Stomach (tissue), 9 donors: Measurements from ENCODE around the gene FLRT1. TPM values are rescaled to one million over a fixed set of nuclear protein-coding genes. Genes with fewer than 3 reads are reported as not detected.
"Not testable (repeated sequence)": the region's sequence is repeated elsewhere in the genome, so short reads cannot be mapped to it uniquely, and the experiment has no call there.

Experiments used
- DNase-seq, 2 donors: peaks; one replicate each; pipeline versions ENCODE4 v3.0.0 to v3.0.0-alpha.2; 2013 to 2019
- H3K27ac ChIP-seq, 5 donors: fragments of 200-600 bp in 4 of 5; sonication (generic) in 4 of 5; one replicate each; pipeline ENCODE4 v1.5.1; 2013 to 2019; ENCODE audit warnings: mild to moderate bottlenecking in 1 of 5, moderate library complexity in 1 of 5
- H3K27me3 ChIP-seq, 3 donors: fragments of 200-600 bp; sonication (generic); one replicate each; pipeline ENCODE4 v1.5.1; 2017 to 2019; ENCODE audit warnings: mixed run types in 1 of 3
- H3K36me3 ChIP-seq, 4 donors: fragments of 200-600 bp; sonication (generic); 1 replicate in 3 of 4; 2 replicates in 1 of 4; pipeline ENCODE4 v1.5.1; 2016 to 2019
- H3K4me1 ChIP-seq, 4 donors: fragments of 200-600 bp; sonication (generic); one replicate each; pipeline ENCODE4 v1.5.1; 2016 to 2019
- H3K4me3 ChIP-seq, 4 donors: fragments of 200-600 bp; sonication (generic) in 3 of 4; one replicate each; pipeline ENCODE4 v1.5.1; 2016 to 2019; ENCODE audit warnings: mild to moderate bottlenecking in 1 of 4
- H3K9me3 ChIP-seq, 4 donors: fragments of 200-600 bp; sonication (generic); one replicate each; pipeline ENCODE4 v1.5.1; 2016 to 2019
- EP300 ChIP-seq: sonication (generic); formaldehyde crosslinking; IDR thresholded peaks from one replicate; pipeline ENCODE4 v1.6.1; 2017; ENCODE audit warnings: antibody characterized with exemption
- POLR2A ChIP-seq, 4 donors: fragments of 450-650 bp; IDR thresholded peaks; one replicate each; pipeline ENCODE4 v1.6.1; 2016; ENCODE audit warnings: antibody characterized with exemption in 4 of 4, control low read depth in 2 of 4, mild to moderate bottlenecking in 1 of 4, moderate library complexity in 1 of 4
- POLR2AphosphoS5 ChIP-seq, 3 donors: sonication (generic); formaldehyde crosslinking; IDR thresholded peaks; one replicate each; pipeline ENCODE4 v1.6.1; 2016; ENCODE audit warnings: antibody characterized with exemption in 3 of 3
- WGBS, 5 donors: extraction: QIAGEN DNeasy Blood & Tissue Kit in 3 of 5; methylation state at CpG; one replicate each; pipeline versions ENCODE4 v1.1.5 to v1.1.7; 2013 to 2018; 5-methylcytosine and 5-hydroxymethylcytosine counted together
- intact Hi-C: fragments of 100-400 bp; cut with DNase I; formaldehyde crosslinking; loops from one replicate; pipeline ENCODE4 v1.15.1; 2023; ENCODE audit warnings: low total_unique reads
- polyA plus RNA-seq, 3 donors: library from polyadenylated mRNA; stranded (reverse); fragments of 200-250 nt; gene quantifications; one replicate each; pipeline ENCODE4 v1.2.3, GENCODE V29; 2013
- total RNA-seq, 5 donors: library from RNA; depleted of rRNA; stranded (reverse); fragments of >200 nt; gene quantifications; one replicate each; pipeline versions ENCODE4 v1.1.0 to v1.2.3, GENCODE V29; 2014 to 2016
- TF ChIP-seq, protein P1 (sequence below), 7 experiments: fragments of 450-650 bp in 4 of 7; fragments of 200-600 bp in 3 of 7; sonication (generic) in 3 of 7; IDR thresholded peaks; one replicate each; pipeline ENCODE4 v1.5.1; 2016 to 2019; ENCODE audit warnings: antibody characterized with exemption in 7 of 7, control low read depth in 2 of 7, mild to moderate bottlenecking in 1 of 7
- donor health status: healthy with polysubstance abuse.
- donor health status: Bipolar disorder and iron deficiency.
- donor health status: healthy.

Gene FLRT1
- total and polyA plus RNA-seq, 8 donors, result 0.12 to 1.3 (median 0.51) TPM; not detected in 4

DNA sequence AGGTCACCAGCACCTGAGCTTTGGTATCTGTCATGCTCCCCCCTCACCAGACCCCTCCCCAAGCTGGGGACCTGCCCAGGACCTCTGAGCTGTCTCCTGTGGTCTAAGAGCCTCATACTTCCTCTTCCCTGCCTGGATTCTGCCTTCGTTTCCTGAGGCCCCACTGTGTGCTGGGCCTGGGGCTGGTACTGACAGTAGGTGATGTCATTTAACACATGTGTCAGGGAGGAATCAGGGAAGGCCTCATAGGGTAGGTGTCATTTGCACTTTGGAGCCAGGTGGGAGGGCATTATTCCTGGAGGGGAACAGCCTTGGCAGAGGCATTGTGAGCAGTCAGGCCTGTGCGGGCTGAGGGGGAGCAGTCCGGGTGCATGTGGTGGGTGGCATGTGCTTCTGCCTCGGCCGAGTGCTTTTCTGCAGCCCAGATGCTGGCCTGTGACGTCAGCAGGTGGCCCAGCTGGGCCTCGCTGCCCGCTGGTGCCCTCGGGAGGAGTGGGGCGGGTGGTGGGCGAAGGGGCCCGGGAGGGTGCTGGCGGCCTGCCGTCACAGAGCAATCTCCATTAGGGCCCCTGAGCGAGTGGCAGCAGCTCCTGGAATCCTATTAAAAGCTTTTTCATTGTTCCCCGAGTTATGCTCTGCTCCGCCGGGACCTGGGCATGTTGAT is 9.1 kb downstream of the FLRT1 start:
- Histone ChIP-seq H3K4me3 (no peak overlapping the region), H3K9me3 (no peaks in the 10 kb centered on the region), H3K36me3 (no peaks in the 10 kb centered on the region), H3K27me3 (peaks cover 0 to 9% (median 0%) of the 10 kb centered on the region in 3 donors), H3K27ac (peak overlapping the region in 1 of 5 donors; percentile 56), H3K4me1 (peaks cover 0 to 9% (median 0%) of the 10 kb centered on the region in 4 donors)
- intact Hi-C loops, result no loop called here
- DNase-seq, result peak in 1 of 2 donors; percentile 85
- 62 to 77% (median 67%) methylated on average over 12 to 18 of the region's 18 CpGs for WGBS, 5 donors
- no peak for TF ChIP-seq POLR2AphosphoS5 (IDR thresholded peaks at IDR 0.05)
- TF ChIP-seq EP300, result no peak
- TF ChIP-seq, protein P1, sequence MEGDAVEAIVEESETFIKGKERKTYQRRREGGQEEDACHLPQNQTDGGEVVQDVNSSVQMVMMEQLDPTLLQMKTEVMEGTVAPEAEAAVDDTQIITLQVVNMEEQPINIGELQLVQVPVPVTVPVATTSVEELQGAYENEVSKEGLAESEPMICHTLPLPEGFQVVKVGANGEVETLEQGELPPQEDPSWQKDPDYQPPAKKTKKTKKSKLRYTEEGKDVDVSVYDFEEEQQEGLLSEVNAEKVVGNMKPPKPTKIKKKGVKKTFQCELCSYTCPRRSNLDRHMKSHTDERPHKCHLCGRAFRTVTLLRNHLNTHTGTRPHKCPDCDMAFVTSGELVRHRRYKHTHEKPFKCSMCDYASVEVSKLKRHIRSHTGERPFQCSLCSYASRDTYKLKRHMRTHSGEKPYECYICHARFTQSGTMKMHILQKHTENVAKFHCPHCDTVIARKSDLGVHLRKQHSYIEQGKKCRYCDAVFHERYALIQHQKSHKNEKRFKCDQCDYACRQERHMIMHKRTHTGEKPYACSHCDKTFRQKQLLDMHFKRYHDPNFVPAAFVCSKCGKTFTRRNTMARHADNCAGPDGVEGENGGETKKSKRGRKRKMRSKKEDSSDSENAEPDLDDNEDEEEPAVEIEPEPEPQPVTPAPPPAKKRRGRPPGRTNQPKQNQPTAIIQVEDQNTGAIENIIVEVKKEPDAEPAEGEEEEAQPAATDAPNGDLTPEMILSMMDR (IDR thresholded peaks at IDR 0.05), result no peak
- TF ChIP-seq POLR2A (IDR thresholded peaks at IDR 0.05), result no peak

DNA sequence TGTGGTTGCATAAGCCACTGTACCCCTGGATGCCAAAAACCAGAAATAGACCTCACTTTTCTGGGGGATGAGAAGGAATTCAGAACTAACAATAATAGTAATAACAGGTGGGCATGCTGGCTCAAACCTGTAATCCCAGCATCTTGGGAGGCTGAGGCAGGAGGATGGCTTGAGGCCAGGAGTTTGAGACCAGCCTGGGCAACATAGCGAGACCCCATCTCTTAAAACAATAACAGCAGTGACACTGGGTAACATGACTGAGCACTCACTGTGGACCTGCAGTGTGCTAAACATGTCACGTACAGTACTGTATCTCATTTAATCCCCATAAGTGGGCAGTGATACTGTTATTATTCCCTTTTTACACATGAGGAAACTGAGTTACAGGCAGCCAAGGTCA is 10.0 kb downstream of the FLRT1 start:
- Histone ChIP-seq H3K27ac (peak overlapping the region in 1 of 5 donors; percentile 56), H3K4me3 (no peak overlapping the region), H3K27me3 (peaks cover 0 to under 1% (median 0%) of the 10 kb centered on the region in 3 donors), H3K4me1 (peaks cover 0 to 9% (median 0%) of the 10 kb centered on the region in 4 donors), H3K9me3 (no peaks in the 10 kb centered on the region), H3K36me3 (no peaks in the 10 kb centered on the region)
- TF ChIP-seq EP300 (no peak), POLR2A (IDR thresholded peaks at IDR 0.05) (no peak), POLR2AphosphoS5 (IDR thresholded peaks at IDR 0.05) (no peak)
- TF ChIP-seq, protein P1 (IDR thresholded peaks at IDR 0.05), result no peak
- intact Hi-C loops, result no loop called here
- WGBS, 5 donors, result 90 to 97% (median 95%) methylated on average over 2 of the region's 2 CpGs
- DNase-seq, result no peak

DNA sequence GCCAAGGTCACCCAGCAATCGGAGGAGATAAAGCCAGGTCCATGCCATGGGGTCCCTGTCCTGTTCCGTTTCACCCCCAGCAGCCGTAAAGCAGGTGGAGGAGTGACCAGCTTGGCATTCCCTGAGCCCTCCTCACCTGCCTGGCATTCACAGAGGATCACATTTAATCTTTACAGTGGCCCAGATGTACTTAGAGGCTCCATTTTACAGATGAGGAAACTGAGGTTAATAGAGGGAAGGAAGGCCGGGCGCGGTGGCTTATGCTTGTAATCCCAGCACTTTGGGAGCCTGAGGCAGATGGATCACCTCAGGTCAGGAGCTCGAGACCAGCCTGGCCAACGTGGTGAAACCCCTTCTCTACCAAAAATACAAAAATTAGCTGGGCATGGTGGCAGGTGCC is 11.6 kb downstream of the FLRT1 start:
- H3K9me3 ChIP-seq, DNase-seq, H3K4me3 ChIP-seq, intact Hi-C loops, H3K4me1 ChIP-seq, H3K27ac ChIP-seq, H3K36me3 ChIP-seq, H3K27me3 ChIP-seq: not testable (repeated sequence)
- WGBS, 5 donors, result 89 to 97% (median 93%) methylated on average over 6 to 8 of the region's 8 CpGs

DNA sequence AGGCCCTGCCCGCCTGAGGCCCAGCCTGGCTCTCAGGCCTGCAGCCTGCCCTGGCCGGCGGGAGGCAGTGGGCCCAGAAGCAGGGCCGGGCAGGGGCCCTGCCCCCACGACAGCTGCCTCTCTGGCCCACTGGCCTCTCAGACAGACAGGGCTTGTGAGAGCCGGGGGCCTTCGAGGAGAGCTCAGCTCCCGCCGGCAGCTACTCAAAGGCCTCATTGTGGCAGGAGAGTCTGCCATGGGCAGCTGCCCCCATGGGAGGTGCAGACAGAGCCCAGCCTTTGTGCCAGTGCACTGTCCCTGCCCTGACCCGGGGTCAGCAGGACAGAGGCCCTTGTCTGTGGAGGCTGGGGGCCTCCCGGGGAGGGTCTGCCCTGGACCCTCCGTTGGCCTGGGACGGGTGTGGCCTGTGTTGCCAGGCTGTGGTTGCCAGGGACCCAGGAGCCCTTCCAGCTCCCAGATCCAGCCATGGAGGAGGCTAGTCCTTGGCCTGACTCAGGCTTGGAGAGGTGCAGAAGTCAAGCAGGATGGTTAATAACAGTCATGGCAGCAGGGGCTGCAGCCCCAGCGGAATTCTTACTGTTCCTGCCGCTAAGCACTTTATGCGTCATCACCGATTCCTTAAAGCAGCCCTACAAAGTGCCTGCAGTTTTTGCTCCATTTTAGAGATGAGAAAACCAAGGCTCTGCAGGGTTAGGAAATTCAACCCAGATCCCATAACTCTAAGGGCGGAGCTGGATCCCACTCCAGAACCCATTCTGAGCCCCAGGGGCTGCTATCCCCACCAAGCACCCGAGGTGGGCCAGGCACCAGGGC is 12.5 kb downstream of the FLRT1 start:
- no peak for TF ChIP-seq POLR2A (IDR thresholded peaks at IDR 0.05)
- TF ChIP-seq, protein P1 (IDR thresholded peaks at IDR 0.05), result no peak
- peaks cover 0 to 9% (median 0%) of the 10 kb centered on the region in 4 donors for H3K4me1 ChIP-seq
- WGBS, 5 donors, result 82 to 89% (median 84%) methylated on average over 8 to 19 of the region's 19 CpGs
- intact Hi-C loops, result no loop called here
- DNase-seq, result peak in 1 of 2 donors; percentile 74
- no peaks in the 10 kb centered on the region for H3K9me3 ChIP-seq
- H3K4me3 ChIP-seq, result no peak overlapping the region
- H3K27me3 ChIP-seq, result no peaks in the 10 kb centered on the region
- no peak overlapping the region for H3K27ac ChIP-seq
- H3K36me3 ChIP-seq, result no peaks in the 10 kb centered on the region
